GM10266 (cell line): Measurements from ENCODE around the gene ATP8B1.

Experiments used
- DNase-seq: peaks from one replicate; pipeline ENCODE4 v3.0.0; 2012; ENCODE audit errors: extremely low spot score
- CTCF ChIP-seq: IDR thresholded peaks from 2 replicates; pipeline ENCODE4 v1.5.1; 2012; ENCODE audit warnings: mild to moderate bottlenecking, low read depth; ENCODE audit not compliant: control insufficient read depth, insufficient read depth; ENCODE audit errors: missing control alignments

Gene ATP8B1

GRCh38 chr18:57748770-57749603 is 54.1 kb downstream of the ATP8B1 start:
- no peak for TF ChIP-seq CTCF
- peak; percentile 23 for DNase-seq

- DNase-seq, result no peak
- no peak for TF ChIP-seq CTCF
These were observed 55.1 kb downstream of the ATP8B1 start for GRCh38 chr18:57747809-57748680.

GRCh38 chr18:57744211-57744694 is 58.9 kb downstream of the ATP8B1 start:
- TF ChIP-seq CTCF, result no peak
- no peak for DNase-seq

- no peak for TF ChIP-seq CTCF
- no peak for DNase-seq
These were observed 60.1 kb downstream of the ATP8B1 start for GRCh38 chr18:57743008-57743407.

- no peak for DNase-seq
- no peak for TF ChIP-seq CTCF
These were observed 61.8 kb downstream of the ATP8B1 start for GRCh38 chr18:57741273-57741672.

- no peak for DNase-seq
- no peak for TF ChIP-seq CTCF
These were observed 65.0 kb downstream of the ATP8B1 start for GRCh38 chr18:57738078-57738477.
